HG03159 (cell line): ENCODE measurements around the gene DPM2.

Source experiments
- ATAC-seq: cut with Tn5 transposase; IDR thresholded peaks from one replicate; pipeline ENCODE4 v1.9.1; 2021; ENCODE audit warnings: mild to moderate bottlenecking, moderate library complexity; ENCODE audit not compliant: unreplicated experiment

The DPM2 gene

GRCh38 chr9:127920794-127921193, 16.9 kb downstream of the DPM2 start:
- no peak for ATAC-seq

GRCh38 chr9:127919253-127919815, 18.3 kb downstream of the DPM2 start:
- ATAC-seq = no peak

- ATAC-seq = no peak
Measured at GRCh38 chr9:127918183-127919107, 19.2 kb downstream of the DPM2 start.

DNA sequence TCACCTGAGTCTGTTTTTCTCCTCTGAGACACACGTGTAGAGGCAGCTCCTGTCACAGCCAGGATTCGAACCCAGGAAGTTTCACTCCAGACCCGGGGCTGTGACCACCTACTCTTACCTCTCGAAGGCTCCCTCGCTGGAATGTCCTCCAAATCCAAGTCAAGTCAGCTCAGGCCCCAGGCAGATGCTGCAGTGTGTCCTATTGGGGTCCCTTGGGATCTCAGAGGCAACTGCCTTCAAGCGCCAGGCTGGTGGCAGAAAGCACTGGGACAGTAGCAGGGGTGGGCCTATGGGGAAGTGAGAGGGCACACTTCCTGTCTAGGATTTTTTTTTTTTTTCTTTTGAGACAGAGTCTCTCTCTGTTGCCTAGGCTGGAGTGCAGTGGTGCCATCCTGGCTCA, 20.1 kb downstream of the DPM2 start:
- no peak for ATAC-seq

- peak; percentile 71 for ATAC-seq
Measured at GRCh38 chr9:127916720-127917581, 20.7 kb downstream of the DPM2 start, which contains the start of gene ST6GALNAC4. TSS of gene ST6GALNAC4 (minus strand) at chr9:127917041. CDS start at chr9:127916419, 622 bp downstream.

GRCh38 chr9:127915801-127916719, 21.6 kb downstream of the DPM2 start:
- ATAC-seq = no peak

DNA sequence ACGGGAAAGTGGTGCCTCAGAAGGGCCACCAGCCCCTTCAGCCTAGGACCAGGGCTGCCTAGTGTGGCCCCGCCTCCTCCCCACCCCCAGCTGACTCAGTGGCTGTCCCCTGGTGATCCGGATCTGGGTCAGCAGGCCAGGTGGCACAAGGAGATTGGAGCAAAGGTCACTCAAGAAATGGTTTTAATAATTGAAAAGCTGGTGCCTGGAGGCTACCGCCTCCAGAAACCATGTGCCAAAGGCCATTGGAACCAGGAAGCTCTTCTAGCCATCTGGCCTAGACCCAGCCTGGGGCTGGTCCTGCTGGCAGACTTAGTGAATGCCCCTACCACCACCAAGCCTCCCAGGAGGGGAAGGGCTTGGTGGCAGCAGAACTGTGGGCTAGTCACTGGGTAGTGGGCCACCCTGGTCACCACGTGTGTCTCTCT, 22.3 kb downstream of the DPM2 start:
- no peak for ATAC-seq

DNA sequence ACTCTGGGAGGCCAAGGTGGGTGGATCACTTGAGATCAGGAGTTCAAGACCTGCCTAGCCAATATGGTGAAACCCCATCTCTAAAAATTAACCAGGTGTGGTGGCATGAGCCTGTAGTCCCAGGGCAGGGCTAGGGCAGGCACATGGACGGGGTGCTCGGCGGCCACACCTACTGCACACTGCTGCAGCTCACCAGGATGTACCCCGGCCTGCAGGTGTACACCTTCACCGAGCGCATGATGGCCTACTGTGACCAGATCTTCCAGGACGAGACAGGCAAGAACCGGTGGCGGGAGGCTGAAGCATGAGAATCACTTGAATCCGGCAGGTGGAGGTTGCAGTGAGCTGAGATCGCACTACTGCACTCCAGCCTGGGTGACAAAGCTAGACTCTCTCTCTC, 24.0 kb downstream of the DPM2 start:
- ATAC-seq = no peak

DNA sequence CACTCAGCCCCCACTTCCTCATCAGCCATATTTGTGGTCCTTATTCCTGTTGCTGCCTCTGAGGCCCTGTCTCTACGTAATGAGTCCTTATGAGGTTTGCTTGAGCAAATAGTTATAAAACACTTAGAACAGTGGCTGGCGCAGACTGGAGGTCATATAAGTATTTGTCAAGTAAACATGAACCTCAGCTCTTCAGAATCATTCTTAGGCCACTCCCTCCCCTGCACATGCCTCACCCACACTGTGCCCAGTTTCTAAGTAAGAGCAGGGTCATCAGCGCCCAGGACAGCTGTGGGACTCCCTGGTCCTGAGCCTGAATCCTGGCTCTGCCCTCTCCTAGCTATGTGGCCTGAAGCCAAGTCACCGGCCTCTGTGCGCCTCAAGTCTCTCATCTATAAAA, 24.8 kb downstream of the DPM2 start:
- ATAC-seq = no peak

GRCh38 chr9:127912296-127912695, 25.4 kb downstream of the DPM2 start:
- ATAC-seq = no peak

DNA sequence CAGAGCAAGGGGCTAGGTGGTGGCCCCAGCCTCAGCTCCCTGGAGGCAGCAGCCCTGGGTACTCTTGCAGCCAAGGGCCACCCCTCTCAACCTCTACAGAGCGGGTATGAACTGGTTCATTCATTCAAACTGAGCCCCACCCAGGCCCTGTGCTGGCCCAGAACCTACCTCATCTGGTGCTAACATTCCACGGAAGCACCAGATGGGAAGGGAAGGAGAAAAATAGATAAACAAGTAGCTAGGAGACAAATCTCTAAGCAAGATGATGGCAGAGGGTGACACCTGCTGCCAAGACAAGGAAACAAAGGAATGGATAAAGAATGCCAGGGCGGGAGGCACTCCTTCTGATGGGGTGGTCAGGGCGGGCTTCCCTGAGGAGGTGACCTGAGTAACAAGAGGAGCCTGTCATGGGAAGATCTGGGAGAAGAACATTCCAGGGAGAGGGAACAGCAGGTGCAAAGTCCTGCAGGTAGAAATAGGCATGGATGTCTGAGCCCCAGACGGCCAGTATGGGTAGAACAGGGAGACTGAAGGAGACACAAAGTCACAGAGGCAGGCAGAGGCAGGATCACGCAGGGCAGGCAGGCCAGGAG, 26.9 kb downstream of the DPM2 start:
- no peak for ATAC-seq

- ATAC-seq = no peak
Measured at GRCh38 chr9:127909839-127910273, 27.8 kb downstream of the DPM2 start.

- no peak for ATAC-seq
Measured at GRCh38 chr9:127908660-127908926, 29.1 kb downstream of the DPM2 start.

DNA sequence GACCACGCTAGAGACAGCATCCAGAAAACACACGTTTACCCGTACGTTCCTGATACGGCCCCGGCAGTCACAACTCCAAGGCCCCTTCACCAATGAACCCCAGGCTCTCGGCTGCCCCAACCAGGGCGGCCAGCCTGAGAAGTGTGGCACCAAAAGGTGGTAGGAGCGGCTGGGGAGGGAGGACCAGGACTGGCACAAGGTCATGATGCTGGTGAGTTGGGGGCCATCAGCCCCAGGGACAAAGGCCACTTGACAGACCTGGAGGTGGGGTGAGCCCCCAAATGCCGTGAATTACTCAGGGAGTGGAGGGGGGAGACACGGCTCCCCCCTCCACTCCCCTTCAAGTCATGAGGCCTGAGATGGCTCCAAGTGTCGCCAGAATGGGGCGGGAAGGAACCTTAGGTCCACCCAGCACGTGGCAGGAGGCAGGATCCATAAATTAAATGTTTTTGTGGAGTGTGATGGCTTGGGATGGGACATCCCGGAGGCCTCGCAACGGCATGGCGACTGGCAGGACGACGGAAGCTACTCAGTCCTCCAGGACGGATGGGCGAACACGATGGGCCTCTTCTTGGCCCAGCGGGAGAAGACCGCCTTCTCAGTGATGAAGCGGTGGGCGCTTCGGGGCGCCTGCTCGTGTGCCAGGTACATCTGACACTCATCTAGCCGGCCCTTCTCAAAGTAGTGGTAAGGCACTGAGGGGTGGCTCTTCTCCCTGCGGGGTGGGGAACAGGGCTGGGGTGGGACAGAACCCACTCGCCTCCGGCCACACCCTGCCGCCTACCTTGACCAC, 29.6 kb downstream of the DPM2 start:
- ATAC-seq = no peak

GRCh38 chr9:127905788-127906191, 31.9 kb downstream of the DPM2 start:
- ATAC-seq = no peak

GRCh38 chr9:127905004-127905728, 32.5 kb downstream of the DPM2 start:
- no peak for ATAC-seq

GRCh38 chr9:127904561-127905003, 33.1 kb downstream of the DPM2 start:
- ATAC-seq = no peak
